Measurements from ENCODE around the gene QRSL1. TPM values are rescaled to one million over a fixed set of nuclear protein-coding genes. Genes with fewer than 3 reads are reported as not detected.

QRSL1 gene
- total and polyA plus RNA-seq, 2 of the 4 experiments (the other 2 are of a cell fraction): 6.1 to 10.9 TPM

DNA sequence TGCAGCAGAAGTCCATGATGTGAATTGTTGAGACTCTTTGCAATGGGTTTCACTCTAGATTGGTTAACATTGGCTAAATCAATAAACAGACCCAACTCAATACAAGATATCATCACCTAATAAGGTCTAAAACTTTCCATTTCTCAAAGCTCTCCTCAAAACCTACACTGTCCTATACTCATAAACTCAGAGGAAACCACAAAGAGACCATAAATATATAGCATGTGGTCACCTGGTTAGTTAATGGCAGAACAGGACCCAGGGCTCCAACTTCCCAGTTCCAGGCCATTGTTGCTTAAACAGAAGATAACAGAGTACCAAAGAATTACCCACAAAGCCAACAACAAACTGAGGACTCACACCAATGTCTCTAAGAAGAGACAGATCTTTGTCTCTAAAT, 12.1 kb upstream of the QRSL1 start:
- BruUV-seq (replicated peaks): no TSS peak
- Histone ChIP-seq H4K91ac (ENCODE audit: insufficient read depth, low read depth, low read length) (no peak overlapping the region), H2AK5ac (ENCODE audit: low read depth, low read length) (no peak overlapping the region), H3K4me1 (ENCODE audit: control insufficient read depth, insufficient read depth, low read length) (no peaks in the 10 kb centered on the region), H4K20me1 (ENCODE audit: insufficient read depth, low read length) (no peaks in the 10 kb centered on the region), H3K4me3 (ENCODE audit: insufficient read depth, low read depth, low read length) (no peak overlapping the region), H2BK5ac (ENCODE audit: low read depth, low read length, poor library complexity, severe bottlenecking) (no peak overlapping the region), H3K9me3 (ENCODE audit: control insufficient read depth, insufficient read depth, low read length) (no peaks in the 10 kb centered on the region), H3K27ac (ENCODE audit: insufficient read depth, low read length) (no peak overlapping the region), H3K4me2 (ENCODE audit: low read depth, low read length) (no peak overlapping the region), H2AK9ac (replicated peaks; ENCODE audit: low read depth, low read length, poor library complexity) (no peak overlapping the region), H3K9me1 (ENCODE audit: insufficient read depth, low read length) (no peaks in the 10 kb centered on the region), H3K23ac (ENCODE audit: low read depth, low read length) (no peak overlapping the region), H3K27me3 (ENCODE audit: control insufficient read depth, insufficient read depth, low read length) (no peaks in the 10 kb centered on the region), H4K8ac (ENCODE audit: low read depth in 2 of 2, low read length in 2 of 2) (no peak overlapping the region), H3K9ac (ENCODE audit: low read depth, low read length) (no peak overlapping the region), H3K56ac (ENCODE audit: extremely low read depth, insufficient read depth, low read length) (no peak overlapping the region), H4K5ac (ENCODE audit: low read depth, low read length) (no peak overlapping the region), H2BK15ac (ENCODE audit: low read depth, low read length) (no peak overlapping the region), H3K18ac (ENCODE audit: low read depth, low read length) (no peak overlapping the region), H2BK20ac (ENCODE audit: low read depth, low read length) (no peak overlapping the region), H3K36me3 (ENCODE audit: control insufficient read depth, insufficient read depth, low read length) (peaks cover 1% of the 10 kb centered on the region; the same call in 1 of the 2 replicates), H2AFZ (replicated peaks; ENCODE audit: low read length, poor library complexity) (no peak overlapping the region), H3K4ac (ENCODE audit: low read depth, low read length) (no peak overlapping the region), H3K79me1 (ENCODE audit: low read depth in 1 of 2, low read length in 2 of 2) (no peaks in the 10 kb centered on the region), H2BK120ac (ENCODE audit: low read depth, low read length) (no peak overlapping the region), H3K14ac (replicated peaks; ENCODE audit: low read depth, low read length) (no peak overlapping the region)
- CTCF ChIA-PET: no interaction called here
- intact Hi-C loops (cut with micrococcal nuclease) (no loop called here), dilution Hi-C loops (cut with HindIII; ENCODE audit: low sequenced_read_pairs, unreplicated experiment) (no loop called here), in situ Hi-C loops (cut with MboI; ENCODE audit: low sequenced_read_pairs) (no loop called here)
- TF ChIP-seq, protein P1, sequence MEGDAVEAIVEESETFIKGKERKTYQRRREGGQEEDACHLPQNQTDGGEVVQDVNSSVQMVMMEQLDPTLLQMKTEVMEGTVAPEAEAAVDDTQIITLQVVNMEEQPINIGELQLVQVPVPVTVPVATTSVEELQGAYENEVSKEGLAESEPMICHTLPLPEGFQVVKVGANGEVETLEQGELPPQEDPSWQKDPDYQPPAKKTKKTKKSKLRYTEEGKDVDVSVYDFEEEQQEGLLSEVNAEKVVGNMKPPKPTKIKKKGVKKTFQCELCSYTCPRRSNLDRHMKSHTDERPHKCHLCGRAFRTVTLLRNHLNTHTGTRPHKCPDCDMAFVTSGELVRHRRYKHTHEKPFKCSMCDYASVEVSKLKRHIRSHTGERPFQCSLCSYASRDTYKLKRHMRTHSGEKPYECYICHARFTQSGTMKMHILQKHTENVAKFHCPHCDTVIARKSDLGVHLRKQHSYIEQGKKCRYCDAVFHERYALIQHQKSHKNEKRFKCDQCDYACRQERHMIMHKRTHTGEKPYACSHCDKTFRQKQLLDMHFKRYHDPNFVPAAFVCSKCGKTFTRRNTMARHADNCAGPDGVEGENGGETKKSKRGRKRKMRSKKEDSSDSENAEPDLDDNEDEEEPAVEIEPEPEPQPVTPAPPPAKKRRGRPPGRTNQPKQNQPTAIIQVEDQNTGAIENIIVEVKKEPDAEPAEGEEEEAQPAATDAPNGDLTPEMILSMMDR (conservative IDR thresholded peaks at IDR 0.05; ENCODE audit: low read depth, low read length): no peak
- TF ChIP-seq RAD21 (IDR thresholded peaks at IDR 0.05; ENCODE audit: low read length): no peak
- no peak for TF ChIP-seq NFE2L2 (IDR thresholded peaks at IDR 0.05; ENCODE audit: low read depth, low read length)
- no peak for TF ChIP-seq CHD1 (IDR thresholded peaks at IDR 0.05; ENCODE audit: low read depth, low read length)
- TF ChIP-seq RFX5 (IDR thresholded peaks at IDR 0.05; ENCODE audit: low read depth, low read length): no peak
- no peak for TF ChIP-seq MAZ (IDR thresholded peaks at IDR 0.05; ENCODE audit: borderline replicate concordance, low read depth, low read length)
- TF ChIP-seq, protein P2, sequence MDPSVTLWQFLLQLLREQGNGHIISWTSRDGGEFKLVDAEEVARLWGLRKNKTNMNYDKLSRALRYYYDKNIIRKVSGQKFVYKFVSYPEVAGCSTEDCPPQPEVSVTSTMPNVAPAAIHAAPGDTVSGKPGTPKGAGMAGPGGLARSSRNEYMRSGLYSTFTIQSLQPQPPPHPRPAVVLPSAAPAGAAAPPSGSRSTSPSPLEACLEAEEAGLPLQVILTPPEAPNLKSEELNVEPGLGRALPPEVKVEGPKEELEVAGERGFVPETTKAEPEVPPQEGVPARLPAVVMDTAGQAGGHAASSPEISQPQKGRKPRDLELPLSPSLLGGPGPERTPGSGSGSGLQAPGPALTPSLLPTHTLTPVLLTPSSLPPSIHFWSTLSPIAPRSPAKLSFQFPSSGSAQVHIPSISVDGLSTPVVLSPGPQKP (IDR thresholded peaks at IDR 0.05; ENCODE audit: borderline replicate concordance, low read depth, low read length): no peak
- TF ChIP-seq POLR2A (IDR thresholded peaks at IDR 0.05; ENCODE audit: low read depth, low read length): no peak
- TF ChIP-seq MAFK (IDR thresholded peaks at IDR 0.05; ENCODE audit: low read depth, low read length): no peak
- POLR2A ChIA-PET (ENCODE audit: unreplicated experiment): no interaction called here
- DNase-seq: no peak
- no peak for ATAC-seq (ENCODE audit: low read depth)

Measured in IMR-90 (cell line).